ENCODE measurements around the gene MTOR.
A peak's percentile ranks its signal among the peaks of the same experiment; 100 is the strongest.
"Not testable (repeated sequence)": the region's sequence is repeated elsewhere in the genome, so short reads cannot be mapped to it uniquely, and the experiment has no call there.

MTOR gene

DNA sequence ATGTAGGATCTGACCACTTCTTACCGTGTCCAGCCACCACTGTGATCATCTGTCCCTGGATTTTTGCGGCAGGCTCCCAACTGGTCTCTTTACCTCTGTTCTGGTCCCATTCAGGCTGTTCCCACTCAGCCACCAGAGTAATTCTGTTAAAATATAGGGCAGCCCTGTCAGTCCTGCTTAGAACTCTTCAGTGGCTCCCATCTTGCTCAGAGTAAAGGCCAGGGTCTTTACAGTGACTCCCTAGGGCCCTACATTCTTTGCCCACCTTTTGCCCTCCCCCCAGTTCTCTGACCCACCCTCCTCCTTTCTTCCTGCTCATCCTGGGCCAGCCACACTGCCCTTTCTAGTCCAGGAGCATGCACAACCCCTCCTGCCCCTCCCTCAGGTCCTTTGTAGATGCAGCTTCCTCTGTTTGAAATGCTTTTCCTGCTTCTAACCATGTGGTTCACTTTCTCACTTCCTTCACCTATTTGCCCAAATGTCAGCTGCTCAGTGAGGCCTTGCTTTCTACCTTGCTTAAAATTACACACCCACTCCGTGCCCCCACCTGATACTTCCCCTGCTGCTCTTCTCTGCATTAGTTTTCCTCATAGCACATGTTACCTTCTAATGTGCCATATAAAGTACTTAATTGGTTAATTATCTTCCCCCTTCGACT, 18.5 kb upstream of the MTOR start:
- DNase-seq (ENCODE audit: low read depth in 3 of 3): no peak

DNA sequence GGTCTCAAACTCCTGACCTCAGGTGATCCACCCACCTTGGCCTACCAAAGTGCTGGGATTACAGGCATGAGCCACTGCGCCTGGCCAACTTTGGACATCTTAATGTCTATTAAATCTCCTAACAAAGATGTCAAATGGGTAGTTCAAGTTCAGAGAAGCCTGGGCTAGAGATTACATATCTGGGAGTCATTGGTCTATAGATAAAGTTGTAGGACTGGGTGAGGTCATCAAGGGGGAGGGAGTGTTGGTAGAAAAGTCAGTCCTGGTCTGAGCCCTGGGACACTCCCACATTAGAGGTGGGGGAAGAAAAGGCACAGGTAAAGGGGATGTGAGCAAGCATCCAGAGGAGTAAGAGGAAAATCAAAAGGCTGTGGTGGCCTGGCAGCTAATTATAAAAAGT, 17.3 kb upstream of the MTOR start:
- DNase-seq (ENCODE audit: low read depth in 3 of 3): no peak

DNA sequence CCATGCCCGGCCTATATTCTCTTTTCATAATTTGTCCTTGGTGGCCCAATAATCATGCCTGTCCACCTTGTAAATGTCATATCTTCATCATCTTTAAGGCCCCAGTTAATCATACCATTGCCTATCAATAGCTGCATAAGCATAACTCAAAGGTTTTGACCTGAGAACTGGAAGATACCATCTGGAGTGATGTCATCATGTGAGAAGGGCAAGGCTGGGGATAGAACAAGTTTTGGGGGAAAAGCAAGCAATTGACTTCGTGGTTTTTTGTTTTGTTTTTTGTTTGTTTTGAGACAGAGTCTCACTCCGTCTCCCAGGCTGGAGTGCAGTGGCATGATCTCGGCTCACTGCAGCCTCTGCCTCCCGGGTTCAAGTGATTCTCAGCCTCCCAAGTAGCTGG, 16.8 kb upstream of the MTOR start:
- no peak for DNase-seq (ENCODE audit: low read depth in 3 of 3)

DNA sequence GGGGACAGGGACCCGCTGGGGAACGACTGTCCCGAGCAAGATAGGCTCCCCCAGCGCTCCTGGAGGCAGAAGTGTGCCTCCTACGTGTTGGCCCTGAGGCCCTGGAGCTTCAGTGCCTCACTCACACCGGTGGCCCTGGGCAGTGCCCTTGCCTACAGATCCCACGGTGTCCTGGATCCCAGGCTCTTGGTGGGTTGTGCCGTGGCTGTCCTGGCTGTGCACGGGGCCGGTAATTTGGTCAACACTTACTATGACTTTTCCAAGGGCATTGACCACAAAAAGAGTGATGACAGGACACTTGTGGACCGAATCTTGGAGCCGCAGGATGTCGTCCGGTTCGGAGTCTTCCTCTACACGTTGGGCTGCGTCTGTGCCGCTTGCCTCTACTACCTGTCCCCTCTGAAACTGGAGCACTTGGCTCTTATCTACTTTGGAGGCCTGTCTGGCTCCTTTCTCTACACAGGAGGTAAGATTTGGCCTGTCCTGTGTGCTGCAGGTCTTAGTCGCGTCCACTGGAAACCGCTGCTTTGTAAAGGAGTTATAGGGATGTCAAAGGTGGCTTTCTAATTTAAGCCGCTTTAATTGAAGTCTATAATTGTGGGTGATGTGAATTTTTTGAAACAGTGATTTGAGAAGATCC, 11.4 kb upstream of the MTOR start:
- DNase-seq (ENCODE audit: low read depth in 3 of 3): no peak

DNA sequence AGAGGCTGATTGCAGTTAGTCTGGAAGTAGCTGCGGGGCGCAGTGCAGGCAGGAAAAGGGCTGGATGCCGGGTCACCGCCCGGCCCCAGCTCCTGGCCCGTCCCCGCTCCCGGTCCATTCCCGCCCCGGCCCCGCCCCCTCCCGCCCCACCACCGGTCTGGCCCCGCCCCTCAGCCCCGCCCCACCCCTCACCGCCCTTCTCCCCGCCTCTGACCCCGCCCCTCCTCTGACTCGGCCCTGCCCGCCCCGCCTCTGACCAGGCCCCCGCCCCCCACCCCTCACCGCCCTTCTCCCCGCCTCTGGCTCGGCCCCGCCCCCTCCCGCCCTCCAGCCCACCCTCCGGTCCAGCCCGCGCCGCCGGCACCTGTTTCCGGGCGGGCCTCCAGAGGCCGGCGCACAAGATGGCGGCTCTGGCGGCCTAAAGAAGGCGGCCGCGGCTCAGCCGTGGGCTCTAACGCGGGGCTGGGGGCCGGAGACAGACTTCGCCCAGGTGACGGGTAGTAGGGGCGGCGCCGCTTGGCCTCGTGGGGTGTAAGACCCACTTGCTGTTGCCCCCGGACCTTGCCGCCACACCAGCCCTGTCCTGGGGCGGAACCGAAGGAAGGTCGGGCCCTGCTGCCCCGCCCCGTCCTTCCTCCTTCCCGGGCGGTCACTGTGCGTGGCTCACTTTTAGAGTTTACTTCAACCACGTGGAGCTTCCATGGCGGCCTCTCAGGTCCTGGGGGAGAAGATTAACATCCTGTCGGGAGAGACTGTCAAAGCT, 10.7 kb upstream of the MTOR start, which contains the start of gene UBIAD1:
TSS of gene UBIAD1 (plus strand) at position 367 of the 763 bp plus-strand sequence. CDS start at position 701, 334 bp downstream.
- DNase-seq (ENCODE audit: low read depth in 3 of 3): peak; percentile 74 to 92 (median 78)

DNA sequence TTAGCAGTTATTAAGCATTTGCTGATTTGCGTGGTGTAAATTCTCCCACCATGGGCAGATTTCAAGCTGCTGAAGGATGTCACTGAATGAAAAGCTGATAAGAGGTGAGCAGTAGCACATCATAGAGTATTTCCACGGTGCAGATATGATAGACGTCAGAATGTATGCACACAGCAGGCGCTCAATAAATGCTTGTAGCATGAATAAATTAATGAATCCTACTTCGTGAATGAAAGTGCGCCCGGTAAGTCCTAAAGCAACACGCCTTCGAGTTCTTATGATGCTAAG, 10.1 kb upstream of the MTOR start:
- no peak for DNase-seq (ENCODE audit: low read depth in 3 of 3)

DNA sequence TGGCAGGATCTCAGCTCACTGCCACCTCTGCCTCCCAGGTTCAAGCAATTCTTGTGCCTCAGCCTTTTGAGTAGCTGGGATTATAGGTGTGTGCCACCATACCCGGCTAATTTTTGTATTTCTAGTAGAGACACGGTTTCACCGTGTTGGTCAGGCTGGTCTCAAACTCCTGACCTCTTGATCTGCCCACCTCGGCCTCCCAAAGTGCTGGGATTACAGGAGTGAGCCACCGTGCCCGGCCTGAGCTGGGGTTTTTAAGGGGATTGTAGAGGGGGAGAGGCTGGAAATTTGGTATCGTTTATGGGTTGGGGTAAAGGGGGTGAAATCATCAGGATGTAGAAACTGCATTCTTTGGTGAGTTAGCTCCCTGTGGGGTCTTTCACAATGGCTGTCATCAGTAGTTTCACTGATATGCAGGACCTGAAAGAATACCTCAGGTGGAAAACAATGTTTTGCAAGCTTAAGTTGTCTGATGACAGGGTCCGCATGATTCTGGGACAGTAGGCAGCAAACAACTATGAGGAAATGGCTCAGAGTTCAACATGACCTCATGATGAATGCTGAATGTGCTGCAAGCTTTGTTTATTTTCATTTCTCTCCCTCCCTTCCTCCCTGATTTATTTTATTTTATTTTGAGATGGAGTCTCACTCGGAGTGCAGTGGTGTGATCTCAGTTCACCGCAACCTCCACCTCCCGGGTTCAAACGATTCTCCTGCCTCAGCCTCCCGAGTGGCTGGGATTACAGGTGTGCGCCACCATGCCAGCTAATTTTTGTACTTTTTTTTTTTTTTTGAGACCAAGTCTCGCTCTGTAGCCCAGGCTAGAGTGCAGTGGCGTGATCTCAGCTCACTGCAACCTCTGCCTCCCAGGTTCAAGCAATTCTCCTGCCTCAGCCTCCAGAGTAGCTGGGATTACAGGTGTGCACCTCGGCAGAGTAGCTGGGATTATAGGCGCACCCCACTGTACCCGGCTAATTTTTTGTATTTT, 5.3 kb upstream of the MTOR start:
- not testable (repeated sequence) for DNase-seq (ENCODE audit: low read depth in 3 of 3)

DNA sequence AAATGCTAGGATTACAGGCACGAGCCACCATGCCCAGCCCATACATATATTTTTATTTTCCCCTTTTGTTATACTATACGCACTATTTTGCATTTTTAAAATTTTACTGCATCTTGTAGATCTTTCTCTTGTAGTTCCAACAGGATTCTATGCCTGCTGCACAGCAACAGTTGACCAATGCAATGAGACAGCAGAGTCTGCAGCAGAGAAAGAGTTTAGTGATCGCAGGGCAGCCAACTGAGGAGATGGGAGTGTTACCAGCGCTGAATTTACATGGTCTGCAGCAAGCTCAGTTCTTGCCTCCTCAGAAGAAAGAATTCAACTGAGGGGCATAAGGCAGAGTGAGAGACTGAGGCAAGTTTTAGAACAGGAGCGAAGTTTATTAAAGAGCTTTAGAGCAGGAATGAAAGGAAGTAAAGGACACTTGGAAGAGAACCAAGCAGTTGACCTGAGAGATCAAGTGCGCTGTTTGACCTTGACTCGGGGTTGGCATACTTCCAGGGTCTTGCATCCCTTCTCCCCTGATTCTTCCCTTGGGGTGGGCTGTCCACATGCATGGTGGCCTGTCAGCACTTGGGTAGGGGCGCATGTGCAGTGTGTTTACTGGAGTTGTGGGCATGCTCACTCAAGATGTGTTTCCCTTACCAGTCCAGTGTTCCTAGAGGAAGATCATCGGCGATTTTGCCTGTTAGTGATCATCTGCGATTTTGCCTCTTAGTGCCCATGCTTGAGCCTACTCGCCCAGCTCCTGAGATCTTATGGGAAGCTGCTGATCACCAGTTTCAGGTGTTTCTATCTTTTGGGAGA, 4.1 kb upstream of the MTOR start:
- no peak for DNase-seq (ENCODE audit: low read depth in 3 of 3)

DNA sequence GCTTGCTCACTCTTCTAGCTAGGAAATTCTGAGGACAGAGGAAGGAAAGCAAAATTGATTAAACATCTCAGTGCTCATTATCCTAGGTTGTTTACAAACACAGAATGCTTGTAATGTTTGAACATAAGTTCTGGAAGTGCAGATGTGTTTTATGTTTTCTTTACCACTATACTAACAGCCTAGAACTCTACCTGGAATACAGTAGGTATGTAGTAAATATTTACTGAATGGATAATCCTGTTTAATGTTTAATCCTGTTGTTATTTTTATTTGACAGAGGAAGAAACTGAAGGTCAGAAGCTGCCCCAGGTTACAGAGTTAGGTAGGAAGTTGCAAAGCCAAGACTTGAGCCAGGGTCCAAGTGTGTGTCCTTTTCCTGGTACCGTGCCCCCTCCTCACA, 6.1 kb downstream of the MTOR start:
- DNase-seq (ENCODE audit: low read depth in 3 of 3): no peak

DNA sequence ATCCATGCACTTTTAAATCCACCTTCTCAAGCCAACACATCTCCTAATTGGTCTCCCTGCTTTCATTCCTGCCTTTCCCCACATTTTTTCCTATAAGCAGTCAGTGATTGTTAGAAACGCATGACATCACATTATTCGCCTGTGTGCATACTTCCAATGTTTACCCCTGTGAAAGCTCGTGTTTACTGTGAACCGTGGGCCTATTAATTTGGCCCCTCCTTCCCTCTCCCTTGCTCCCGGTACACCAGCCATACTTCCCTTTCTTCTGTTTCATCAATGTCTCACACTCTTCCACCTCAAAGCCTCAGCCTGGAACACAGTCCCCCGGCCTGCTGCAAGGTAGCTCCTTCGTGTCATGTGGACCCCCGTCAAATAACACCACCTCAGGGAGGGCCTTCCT, 9.1 kb downstream of the MTOR start:
- DNase-seq (ENCODE audit: low read depth in 3 of 3): no peak

DNA sequence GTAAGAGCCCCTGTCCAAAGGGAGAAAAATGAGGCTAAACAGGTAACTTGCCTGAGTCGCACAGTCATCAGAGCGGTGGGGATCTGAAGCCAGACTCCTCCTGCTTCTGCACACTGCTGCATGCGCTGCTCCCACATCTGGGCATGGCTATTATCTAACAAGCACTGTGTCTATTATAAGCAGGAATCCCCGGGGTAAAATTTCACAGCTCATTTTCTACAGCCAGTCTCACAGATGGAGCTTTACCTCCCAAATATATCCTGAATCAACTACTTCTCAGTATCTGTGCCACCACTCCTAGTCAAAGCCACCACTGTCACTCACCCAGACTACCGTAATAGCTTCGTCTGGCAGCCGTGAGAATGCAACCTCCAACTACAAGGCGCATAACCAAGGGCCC, 9.8 kb downstream of the MTOR start:
- DNase-seq (ENCODE audit: low read depth in 3 of 3): no peak

DNA sequence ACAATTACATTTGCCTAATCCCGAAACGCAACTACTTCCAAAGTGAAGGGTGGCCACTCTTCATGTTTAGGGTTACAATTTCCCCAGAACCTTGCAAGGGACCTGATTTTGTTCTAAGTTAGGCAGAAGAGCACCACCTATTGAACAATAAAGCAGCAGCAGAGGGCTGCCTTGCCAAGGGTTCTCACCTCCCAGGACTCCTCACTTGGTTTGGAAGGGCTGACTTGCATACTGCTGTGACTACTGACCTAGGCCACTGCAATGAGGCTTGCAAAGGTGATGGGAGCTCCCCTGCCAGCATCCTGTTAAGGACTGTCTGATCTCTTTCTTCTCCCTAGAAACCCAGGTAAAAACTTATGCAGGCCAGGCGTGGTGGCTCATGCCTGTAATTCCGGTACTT, 14.2 kb downstream of the MTOR start:
- DNase-seq (ENCODE audit: low read depth in 3 of 3): no peak

DNA sequence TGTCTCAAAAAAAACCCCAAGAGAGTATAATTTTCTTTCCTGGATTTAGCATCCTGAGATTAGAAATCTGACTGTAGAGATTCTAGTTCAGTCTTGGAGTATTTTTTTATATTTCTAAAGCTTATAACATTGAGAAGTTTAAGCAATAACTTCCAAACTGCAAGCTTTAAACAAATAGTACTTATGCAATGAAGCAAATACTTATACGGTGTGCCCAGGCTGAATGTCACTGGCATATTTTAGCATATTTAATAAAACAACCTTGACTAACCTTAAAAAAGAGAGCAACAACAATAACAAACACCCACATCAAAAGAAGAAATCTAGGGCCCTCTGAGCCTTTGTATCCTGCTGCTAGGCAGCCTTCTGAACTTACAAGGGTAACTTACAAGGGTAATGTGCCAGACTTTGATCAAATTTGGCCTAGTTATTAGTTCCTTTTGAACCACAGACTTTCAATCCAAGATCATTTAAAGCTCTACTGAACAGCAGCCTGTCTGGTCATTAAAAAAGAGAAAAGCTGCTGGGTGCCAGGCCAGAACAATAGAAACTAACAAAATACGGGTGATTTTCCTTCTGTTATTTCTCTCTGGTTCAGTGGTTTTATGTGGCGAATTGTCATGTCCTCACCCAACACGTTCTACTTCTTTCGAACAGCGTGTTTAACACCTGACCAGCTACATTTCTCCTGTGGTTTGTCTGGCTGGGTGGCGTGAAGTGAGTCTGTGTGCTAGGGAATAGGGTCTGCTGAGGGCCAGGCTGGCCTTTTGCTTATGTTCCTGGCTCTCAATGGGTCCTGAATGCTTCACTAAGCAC, 16.2 kb downstream of the MTOR start:
- no peak for DNase-seq (ENCODE audit: low read depth in 3 of 3)

DNA sequence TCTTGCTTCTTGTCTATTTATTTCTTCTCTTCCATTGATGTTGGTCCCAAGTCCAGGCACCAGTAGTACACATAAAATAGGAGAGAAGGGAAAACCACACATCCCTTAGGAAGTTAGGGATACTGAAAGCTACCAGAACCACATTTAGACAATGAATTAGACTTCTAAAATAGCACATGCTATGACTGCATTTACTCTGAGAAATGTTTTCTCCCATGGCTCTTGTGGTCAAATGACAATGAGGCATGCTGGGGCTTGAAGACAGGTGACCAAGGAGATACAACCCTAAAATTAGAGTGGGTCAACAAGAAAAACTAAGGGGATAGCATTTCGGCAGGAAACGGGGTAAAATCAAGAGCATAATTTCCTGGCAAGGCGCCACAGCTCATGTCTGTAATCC, 17.1 kb downstream of the MTOR start:
- no peak for DNase-seq (ENCODE audit: low read depth in 3 of 3)

DNA sequence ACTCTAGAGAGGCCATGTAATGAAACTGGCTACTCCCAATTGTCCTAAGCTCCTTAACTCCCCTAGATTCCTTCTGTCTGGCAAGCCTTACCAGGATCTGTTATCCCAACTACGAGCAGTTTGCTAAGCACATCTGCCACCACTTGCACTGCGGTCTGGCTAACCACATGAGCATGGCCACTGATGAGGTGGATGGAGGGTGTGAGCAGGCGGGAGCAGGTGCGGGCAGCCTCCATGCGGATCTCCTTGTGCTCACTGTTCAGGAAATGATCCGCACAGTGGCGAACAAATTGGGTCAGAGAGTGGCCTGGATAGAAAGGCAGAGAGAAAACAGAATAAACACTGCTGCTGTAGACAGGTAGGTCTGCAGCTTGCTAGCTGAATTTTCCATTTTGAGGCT, 24.0 kb downstream of the MTOR start:
- DNase-seq (ENCODE audit: low read depth in 3 of 3): no peak

DNA sequence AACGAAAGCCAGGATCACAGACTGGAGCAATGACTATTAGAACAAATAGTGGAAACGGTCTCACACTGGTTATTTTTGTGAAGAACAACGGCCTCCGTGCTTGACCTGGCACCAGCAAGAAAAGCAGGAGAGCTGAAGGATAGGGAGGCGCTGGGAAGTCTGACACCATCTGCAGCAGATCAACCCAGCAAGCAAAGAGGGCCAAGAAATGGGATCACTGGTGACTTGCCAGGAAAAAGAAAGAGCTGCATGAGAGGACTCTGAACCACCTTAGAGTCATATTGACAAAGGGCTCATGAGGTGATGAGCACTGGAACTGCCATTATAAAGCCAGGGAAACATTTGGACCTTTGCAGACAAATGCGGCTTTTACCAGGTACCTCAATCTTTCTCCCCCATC, 25.0 kb downstream of the MTOR start:
- DNase-seq (ENCODE audit: low read depth in 3 of 3): no peak

DNA sequence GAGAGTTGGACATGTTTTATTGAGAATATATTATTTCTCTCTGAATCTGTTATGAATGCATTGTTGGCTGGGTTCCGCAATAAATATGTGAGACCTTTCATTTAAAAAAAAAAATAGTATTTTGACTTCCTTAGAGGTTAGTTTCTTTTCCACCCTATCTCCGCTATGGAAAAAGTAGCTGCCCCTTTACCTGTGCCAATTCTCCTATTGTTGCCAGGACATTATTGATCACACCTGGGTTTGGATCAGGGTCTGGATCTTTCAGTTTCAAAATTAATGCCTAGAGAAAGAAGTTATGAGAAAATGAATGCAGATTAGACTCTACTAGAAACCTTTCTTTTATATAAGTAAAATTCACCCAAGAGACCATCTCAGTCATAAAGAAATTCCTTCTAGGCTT, 29.1 kb downstream of the MTOR start:
- no peak for DNase-seq (ENCODE audit: low read depth in 3 of 3)

DNA sequence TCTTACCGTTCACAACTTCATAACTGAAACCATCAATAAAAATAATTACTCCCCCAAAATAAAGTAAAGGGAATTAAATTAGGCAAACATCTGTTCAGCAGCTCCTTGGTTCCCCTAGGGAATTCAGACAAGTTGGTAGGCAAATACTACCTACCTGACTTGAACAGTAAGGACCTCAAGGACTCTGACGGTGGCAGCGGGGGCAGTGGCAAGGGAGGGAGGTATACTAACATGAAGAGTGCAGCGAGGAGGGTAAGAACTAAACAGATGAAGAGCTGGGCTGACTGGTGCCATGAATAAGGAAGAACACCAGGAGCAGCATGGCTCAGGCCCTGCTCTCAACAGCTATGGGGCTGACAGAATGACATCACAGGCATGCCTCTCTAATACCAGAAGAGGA, 33.1 kb downstream of the MTOR start:
- DNase-seq (ENCODE audit: low read depth in 3 of 3): no peak

DNA sequence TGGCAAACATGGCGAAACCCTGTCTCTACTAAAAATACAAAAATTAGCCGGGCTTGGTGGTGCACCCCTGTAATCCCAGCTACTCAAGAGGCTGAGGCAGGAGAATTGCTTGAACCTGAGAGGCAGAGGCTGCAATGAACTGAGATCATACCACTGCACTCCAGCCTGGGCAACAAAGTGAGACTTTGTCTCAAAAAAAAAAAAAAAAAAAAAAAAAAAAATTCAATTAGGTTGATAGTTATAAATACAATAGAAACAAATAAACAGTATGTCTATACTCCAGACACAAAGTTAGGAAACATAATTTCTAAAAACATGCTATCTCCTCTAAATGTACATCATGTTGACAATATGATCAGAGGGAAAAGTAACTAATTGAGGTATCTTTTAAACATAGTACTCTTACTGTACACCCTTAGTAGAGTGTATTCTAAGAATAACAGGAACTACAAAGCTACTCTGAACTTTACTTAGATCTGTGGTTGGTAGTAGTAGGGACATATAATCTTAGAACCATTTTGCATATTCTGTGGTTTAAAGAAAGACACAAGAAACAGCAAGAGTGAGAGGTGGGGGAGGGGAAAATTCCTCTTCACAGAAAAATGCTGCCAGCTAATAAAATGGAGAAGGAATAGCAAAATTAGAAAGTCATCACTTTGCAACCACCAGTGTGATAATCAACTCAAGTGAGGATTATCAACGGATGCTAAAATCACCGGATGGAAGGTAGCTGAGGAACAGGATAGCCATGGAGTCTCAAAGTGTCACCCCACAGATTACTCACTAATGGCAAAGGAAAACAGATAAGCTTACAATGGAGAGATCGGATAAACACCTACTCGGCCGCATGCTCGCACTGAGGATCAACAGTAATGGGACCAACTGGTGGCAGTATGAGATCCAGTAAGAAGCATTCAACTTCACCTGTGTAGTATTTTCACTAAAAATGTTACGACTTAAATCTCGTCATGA, 35.0 kb downstream of the MTOR start:
- no peak for DNase-seq (ENCODE audit: low read depth in 3 of 3)

Data from stimulated activated CD4-positive, alpha-beta T cell treated with anti-CD3 and anti-CD28 coated beads, TNF-alpha, amount 100 ng/mL, for 48 hours (primary cell).